Gastrocnemius medialis (tissue), 4 donors: Measurements from ENCODE around the gene ANAPC7. TPM values are rescaled to one million over a fixed set of nuclear protein-coding genes. Genes with fewer than 3 reads are reported as not detected.
A peak's percentile ranks its signal among the peaks of the same experiment; 100 is the strongest.

Experiments
- ATAC-seq, 2 donors: fragments of 150-250 bp; one replicate each; pipeline ENCODE4 v1.9.1; 2016
- DNase-seq, 2 donors: peaks; one replicate each; pipeline ENCODE4 v3.0.0-alpha.2; 2019
- H3K27ac ChIP-seq, 4 donors: fragments of 200-600 bp; sonication (generic); 1 replicate in 1 of 4; 2 replicates in 3 of 4; pipeline ENCODE4 v1.5.1; 2016 to 2018; ENCODE audit warnings: mild to moderate bottlenecking in 2 of 4, moderate library complexity in 1 of 4
- H3K27me3 ChIP-seq, 3 donors: fragments of 200-600 bp; sonication (generic) in 2 of 3; 1 replicate in 1 of 3; 2 replicates in 2 of 3; pipeline versions ENCODE4 v1.5.1 to v1.6.0; 2016 to 2019; ENCODE audit warnings: mild to moderate bottlenecking in 1 of 3, moderate library complexity in 1 of 3
- H3K36me3 ChIP-seq, 2 donors: fragments of 200-600 bp; sonication (generic) in 1 of 2; one replicate each; pipeline ENCODE4 v1.5.1; 2017 to 2018
- H3K4me1 ChIP-seq, 2 donors: fragments of 200-600 bp; sonication (generic) in 1 of 2; one replicate each; pipeline ENCODE4 v1.5.1; 2016 to 2017; ENCODE audit warnings: mild to moderate bottlenecking in 2 of 2
- H3K4me3 ChIP-seq, 4 donors: fragments of 200-600 bp; sonication (generic) in 3 of 4; 1 replicate in 1 of 4; 2 replicates in 3 of 4; pipeline ENCODE4 v1.5.1; 2016 to 2019; ENCODE audit warnings: mild to moderate bottlenecking in 2 of 4
- H3K9me3 ChIP-seq, 3 donors: fragments of 200-600 bp; sonication (generic) in 2 of 3; 1 replicate in 1 of 3; 2 replicates in 2 of 3; pipeline ENCODE4 v1.5.1; 2016 to 2019
- POLR2A ChIP-seq, 2 donors: fragments of 450-650 bp; IDR thresholded peaks; one replicate each; pipeline ENCODE4 v1.6.1; 2017; ENCODE audit warnings: antibody characterized with exemption in 2 of 2, mild to moderate bottlenecking in 2 of 2, moderate library complexity in 2 of 2
- in situ Hi-C, 4 donors: fragments of 200-750 bp; cut with MboI; loops; one replicate each; pipeline versions ENCODE4 v1.15.0 to v1.8.0; 2017; ENCODE audit warnings: low sequenced_read_pairs in 4 of 4
- intact Hi-C: fragments of 100-400 bp; cut with DNase I; formaldehyde crosslinking; loops from one replicate; pipeline ENCODE4 v1.15.1; 2023; ENCODE audit warnings: low total_unique reads
- total RNA-seq, 4 donors: library from RNA; depleted of rRNA; stranded (reverse); fragments of >200 nt; gene quantifications; one replicate each; pipeline versions ENCODE4 v1.1.0 to v1.2.3, GENCODE V29; 2016
- TF ChIP-seq, protein P1 (sequence below), 5 experiments: fragments of 450-650 bp in 3 of 5; fragments of 200-600 bp in 2 of 5; sonication (generic) in 2 of 5; IDR thresholded peaks in 4 of 5; conservative IDR thresholded peaks in 1 of 5; 1 replicate in 4 of 5; 2 replicates in 1 of 5; pipeline ENCODE4 v1.5.1; 2016 to 2019; ENCODE audit warnings: antibody characterized with exemption in 5 of 5, mild to moderate bottlenecking in 3 of 5, moderate library complexity in 3 of 5

ANAPC7 gene
- total RNA-seq, 4 donors from 2014 or later = 27.5 to 57.1 (median 38.2) TPM

DNA sequence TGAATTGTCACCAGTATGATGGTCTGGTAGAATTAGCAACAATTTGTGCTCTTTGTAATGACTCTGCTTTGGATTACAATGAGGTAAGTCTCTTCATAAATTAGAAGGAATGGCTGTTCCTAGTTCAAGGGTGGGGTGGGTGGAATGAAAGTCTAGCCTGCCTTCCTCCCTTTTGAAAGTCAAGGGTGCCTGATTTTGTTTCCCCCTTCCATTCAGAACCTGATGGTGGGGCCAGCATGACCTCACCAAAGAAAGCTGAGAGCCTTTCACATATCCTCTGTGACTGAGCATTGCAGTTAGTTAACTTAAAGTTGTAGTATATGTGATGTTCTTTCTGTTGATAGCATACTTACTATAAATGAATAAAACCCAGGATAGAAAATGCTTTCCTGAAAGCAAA, 70.3 kb downstream of the ANAPC7 start:
- intact Hi-C loops = no loop called here
- Histone ChIP-seq H3K4me1 (peaks cover 8 to 26% of the 10 kb centered on the region in 2 donors), H3K36me3 (peaks cover 0 to 78% of the 10 kb centered on the region in 2 donors), H3K27me3 (no peaks in the 10 kb centered on the region), H3K9me3 (no peaks in the 10 kb centered on the region), H3K27ac (peak overlapping the region in 3 of 4 donors; percentile 36 to 56 (median 49)), H3K4me3 (no peak overlapping the region)
- in situ Hi-C loops = no loop called here
- ATAC-seq (no peak), DNase-seq (no peak)
- TF ChIP-seq, protein P1, sequence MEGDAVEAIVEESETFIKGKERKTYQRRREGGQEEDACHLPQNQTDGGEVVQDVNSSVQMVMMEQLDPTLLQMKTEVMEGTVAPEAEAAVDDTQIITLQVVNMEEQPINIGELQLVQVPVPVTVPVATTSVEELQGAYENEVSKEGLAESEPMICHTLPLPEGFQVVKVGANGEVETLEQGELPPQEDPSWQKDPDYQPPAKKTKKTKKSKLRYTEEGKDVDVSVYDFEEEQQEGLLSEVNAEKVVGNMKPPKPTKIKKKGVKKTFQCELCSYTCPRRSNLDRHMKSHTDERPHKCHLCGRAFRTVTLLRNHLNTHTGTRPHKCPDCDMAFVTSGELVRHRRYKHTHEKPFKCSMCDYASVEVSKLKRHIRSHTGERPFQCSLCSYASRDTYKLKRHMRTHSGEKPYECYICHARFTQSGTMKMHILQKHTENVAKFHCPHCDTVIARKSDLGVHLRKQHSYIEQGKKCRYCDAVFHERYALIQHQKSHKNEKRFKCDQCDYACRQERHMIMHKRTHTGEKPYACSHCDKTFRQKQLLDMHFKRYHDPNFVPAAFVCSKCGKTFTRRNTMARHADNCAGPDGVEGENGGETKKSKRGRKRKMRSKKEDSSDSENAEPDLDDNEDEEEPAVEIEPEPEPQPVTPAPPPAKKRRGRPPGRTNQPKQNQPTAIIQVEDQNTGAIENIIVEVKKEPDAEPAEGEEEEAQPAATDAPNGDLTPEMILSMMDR (IDR thresholded peaks at IDR 0.05 in 4 of 5, conservative IDR thresholded peaks at IDR 0.05 in 1 of 5) = no peak
- TF ChIP-seq POLR2A (IDR thresholded peaks at IDR 0.05) = no peak

GRCh38 chr12:110330544-110330943, 73.0 kb downstream of the ANAPC7 start:
- H3K9me3 ChIP-seq = no peaks in the 10 kb centered on the region
- no peak overlapping the region for H3K4me3 ChIP-seq
- ATAC-seq (no peak), DNase-seq (no peak)
- intact Hi-C loops (no loop called here), in situ Hi-C loops (no loop called here)
- no peak for TF ChIP-seq POLR2A (IDR thresholded peaks at IDR 0.05)
- TF ChIP-seq, protein P1 (IDR thresholded peaks at IDR 0.05 in 4 of 5, conservative IDR thresholded peaks at IDR 0.05 in 1 of 5) = no peak
- peak overlapping the region; percentile 8 to 56 (median 35) for H3K27ac ChIP-seq
- no peaks in the 10 kb centered on the region for H3K27me3 ChIP-seq
- H3K4me1 ChIP-seq = peaks cover 8 to 28% of the 10 kb centered on the region in 2 donors
- peaks cover 5 to 78% of the 10 kb centered on the region in 2 donors for H3K36me3 ChIP-seq

DNA sequence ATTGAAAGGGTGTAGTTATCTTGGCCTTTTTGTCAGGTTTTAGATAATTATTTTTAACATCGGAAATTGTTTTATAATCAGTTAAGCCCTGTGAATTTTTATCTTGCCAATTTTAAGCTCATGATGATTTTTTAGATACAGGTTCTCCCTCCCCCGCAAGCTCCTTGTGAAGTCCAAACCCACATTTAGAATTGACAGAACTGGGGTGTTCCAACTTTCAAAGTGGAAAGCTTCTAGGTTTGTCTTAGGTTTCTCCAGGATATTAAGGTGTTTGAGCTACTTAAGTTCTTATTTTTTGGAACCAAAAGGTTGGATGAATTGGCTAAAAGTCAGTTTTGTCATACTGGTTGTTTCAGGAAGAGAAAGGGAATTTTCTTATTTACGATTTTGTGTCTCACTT, 73.4 kb downstream of the ANAPC7 start:
- ATAC-seq (no peak), DNase-seq (no peak)
- no peak for TF ChIP-seq POLR2A (IDR thresholded peaks at IDR 0.05)
- TF ChIP-seq, protein P1 (IDR thresholded peaks at IDR 0.05 in 4 of 5, conservative IDR thresholded peaks at IDR 0.05 in 1 of 5) = no peak
- H3K9me3 ChIP-seq = no peaks in the 10 kb centered on the region
- H3K27ac ChIP-seq = peak overlapping the region; percentile 8 to 56 (median 35)
- in situ Hi-C loops (no loop called here), intact Hi-C loops (no loop called here)
- no peak overlapping the region for H3K4me3 ChIP-seq
- no peaks in the 10 kb centered on the region for H3K27me3 ChIP-seq
- H3K36me3 ChIP-seq = peaks cover 5 to 78% of the 10 kb centered on the region in 2 donors
- peaks cover 8 to 28% of the 10 kb centered on the region in 2 donors for H3K4me1 ChIP-seq

- H3K27ac ChIP-seq = peak overlapping the region in 3 of 4 donors; percentile 27 to 56 (median 35)
Observed at GRCh38 chr12:110329710-110330109, 73.8 kb downstream of the ANAPC7 start.

More at GRCh38 chr12:110329710-110330109, 73.8 kb downstream of the ANAPC7 start:
- TF ChIP-seq POLR2A (IDR thresholded peaks at IDR 0.05) = no peak
- intact Hi-C loops (no loop called here), in situ Hi-C loops (no loop called here)
- Histone ChIP-seq H3K27me3 (no peaks in the 10 kb centered on the region), H3K36me3 (peaks cover 5 to 75% of the 10 kb centered on the region in 2 donors), H3K4me1 (peaks cover 8 to 28% of the 10 kb centered on the region in 2 donors), H3K4me3 (no peak overlapping the region), H3K9me3 (no peaks in the 10 kb centered on the region)
- DNase-seq = no peak
- ATAC-seq = no peak

Other genes with a start within 250 kb of the ANAPC7 start
- 1,000 to 10,000 TPM in 2 of 4 donors, 100 to 1,000 TPM in 2; 788 to 1,983 (median 1,302) TPM for gene ATP2A2, start 122.5 kb downstream of the ANAPC7 start, total RNA-seq
- 100 to 1,000 TPM; 170 to 327 (median 213) TPM for gene ARPC3, start 46.6 kb upstream of the ANAPC7 start, total RNA-seq
- gene GPN3, start 64.5 kb upstream of the ANAPC7 start, total RNA-seq = 10 to 100 TPM; 18.4 to 26.8 (median 24.6) TPM
- 1 to 10 TPM in 3 of 4 donors, under 1 TPM in 1; 0.82 to 3.5 (median 2.2) TPM for gene FAM216A, start 65.1 kb upstream of the ANAPC7 start, total RNA-seq
- gene VPS29, start 98.4 kb upstream of the ANAPC7 start, total RNA-seq = 100 to 1,000 TPM in 2 of 4 donors, 10 to 100 TPM in 2; 76.4 to 145 (median 92.9) TPM
- 1 to 10 TPM in 1 of 4 donors, under 1 TPM in 3; 0.12 to 2.0 (median 0.62) TPM for gene RAD9B, start 98.6 kb upstream of the ANAPC7 start, total RNA-seq
- 10 to 100 TPM; 27.6 to 85.8 (median 58.4) TPM for gene PPTC7, start 179.6 kb upstream of the ANAPC7 start, total RNA-seq
- gene TCTN1, start 210.4 kb upstream of the ANAPC7 start, total RNA-seq = 10 to 100 TPM in 3 of 4 donors, 1 to 10 TPM in 1; 4.7 to 30.8 (median 22.7) TPM